HL-60 (cell line): ENCODE results near the gene TPCN2.

Experiments used
- DNase-seq, 2 experiments: peaks; one replicate each; pipeline ENCODE4 v3.0.0-alpha.2; 2010 to 2020; ENCODE audit warnings: low read depth in 1 of 2, low spot score in 1 of 2
- H3K27ac ChIP-seq: fragments of 250-450 bp; sonication (Bioruptor Pico); replicated peaks from 2 replicates; pipeline ENCODE4 v1.5.1; 2020; ENCODE audit warnings: mild to moderate bottlenecking, moderate library complexity
- H3K27me3 ChIP-seq: fragments of 250-450 bp; sonication (Bioruptor Pico); 2 replicates; pipeline ENCODE4 v1.5.1; 2021; ENCODE audit warnings: mild to moderate bottlenecking, moderate library complexity; ENCODE audit not compliant: insufficient read depth, poor library complexity, severe bottlenecking
- H3K4me3 ChIP-seq: replicated peaks from 2 replicates; pipeline ENCODE4 v1.5.1; 2011; ENCODE audit warnings: mild to moderate bottlenecking, control low read depth, low read length; ENCODE audit not compliant: insufficient read depth
- GABPA ChIP-seq: IDR thresholded peaks from 2 replicates; pipeline ENCODE4 v1.6.1; 2012; ENCODE audit warnings: low read depth
- POLR2AphosphoS5 ChIP-seq: IDR thresholded peaks from 2 replicates; pipeline ENCODE4 v1.6.1; 2012; ENCODE audit warnings: low read depth
- REST ChIP-seq: IDR thresholded peaks from 2 replicates; pipeline ENCODE4 v1.6.1; 2012; ENCODE audit warnings: low read depth; ENCODE audit not compliant: insufficient replicate concordance
- SPI1 ChIP-seq: IDR thresholded peaks from 2 replicates; pipeline ENCODE4 v1.6.1; 2012; ENCODE audit warnings: low read depth, mild to moderate bottlenecking, borderline replicate concordance
- TF ChIP-seq, protein P1 (sequence below): IDR thresholded peaks from one replicate; pipeline ENCODE4 v1.5.1; 2011; ENCODE audit warnings: low read length, control low read depth, inconsistent platforms; ENCODE audit not compliant: insufficient read depth

Gene TPCN2

DNA sequence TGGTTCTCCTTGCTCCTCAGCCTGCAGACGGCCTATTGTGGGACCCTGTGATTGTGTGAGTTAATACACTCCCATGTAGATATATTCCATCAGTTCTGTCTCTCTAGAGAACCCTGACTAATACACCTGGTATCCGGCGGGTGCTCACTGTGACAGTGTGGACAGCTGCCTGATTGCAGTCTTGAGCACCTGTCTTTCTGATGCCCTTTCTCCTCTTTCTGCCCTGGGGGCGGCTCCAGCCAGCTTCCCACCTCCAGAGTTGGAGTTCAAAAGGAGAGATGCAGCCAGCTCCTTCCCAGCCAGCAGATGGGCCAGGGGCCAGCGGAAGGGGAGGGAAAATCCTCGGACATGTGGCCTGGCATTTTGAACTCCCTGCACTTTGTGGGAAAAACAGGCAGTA, 122.0 kb downstream of the TPCN2 start:
- Histone ChIP-seq H3K4me3 (no peak overlapping the region), H3K27me3 (no peaks in the 10 kb centered on the region), H3K27ac (no peak overlapping the region)
- TF ChIP-seq GABPA (no peak), REST (no peak), SPI1 (no peak), POLR2AphosphoS5 (no peak)
- TF ChIP-seq, protein P1, sequence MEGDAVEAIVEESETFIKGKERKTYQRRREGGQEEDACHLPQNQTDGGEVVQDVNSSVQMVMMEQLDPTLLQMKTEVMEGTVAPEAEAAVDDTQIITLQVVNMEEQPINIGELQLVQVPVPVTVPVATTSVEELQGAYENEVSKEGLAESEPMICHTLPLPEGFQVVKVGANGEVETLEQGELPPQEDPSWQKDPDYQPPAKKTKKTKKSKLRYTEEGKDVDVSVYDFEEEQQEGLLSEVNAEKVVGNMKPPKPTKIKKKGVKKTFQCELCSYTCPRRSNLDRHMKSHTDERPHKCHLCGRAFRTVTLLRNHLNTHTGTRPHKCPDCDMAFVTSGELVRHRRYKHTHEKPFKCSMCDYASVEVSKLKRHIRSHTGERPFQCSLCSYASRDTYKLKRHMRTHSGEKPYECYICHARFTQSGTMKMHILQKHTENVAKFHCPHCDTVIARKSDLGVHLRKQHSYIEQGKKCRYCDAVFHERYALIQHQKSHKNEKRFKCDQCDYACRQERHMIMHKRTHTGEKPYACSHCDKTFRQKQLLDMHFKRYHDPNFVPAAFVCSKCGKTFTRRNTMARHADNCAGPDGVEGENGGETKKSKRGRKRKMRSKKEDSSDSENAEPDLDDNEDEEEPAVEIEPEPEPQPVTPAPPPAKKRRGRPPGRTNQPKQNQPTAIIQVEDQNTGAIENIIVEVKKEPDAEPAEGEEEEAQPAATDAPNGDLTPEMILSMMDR: no peak
- no peak for DNase-seq

DNA sequence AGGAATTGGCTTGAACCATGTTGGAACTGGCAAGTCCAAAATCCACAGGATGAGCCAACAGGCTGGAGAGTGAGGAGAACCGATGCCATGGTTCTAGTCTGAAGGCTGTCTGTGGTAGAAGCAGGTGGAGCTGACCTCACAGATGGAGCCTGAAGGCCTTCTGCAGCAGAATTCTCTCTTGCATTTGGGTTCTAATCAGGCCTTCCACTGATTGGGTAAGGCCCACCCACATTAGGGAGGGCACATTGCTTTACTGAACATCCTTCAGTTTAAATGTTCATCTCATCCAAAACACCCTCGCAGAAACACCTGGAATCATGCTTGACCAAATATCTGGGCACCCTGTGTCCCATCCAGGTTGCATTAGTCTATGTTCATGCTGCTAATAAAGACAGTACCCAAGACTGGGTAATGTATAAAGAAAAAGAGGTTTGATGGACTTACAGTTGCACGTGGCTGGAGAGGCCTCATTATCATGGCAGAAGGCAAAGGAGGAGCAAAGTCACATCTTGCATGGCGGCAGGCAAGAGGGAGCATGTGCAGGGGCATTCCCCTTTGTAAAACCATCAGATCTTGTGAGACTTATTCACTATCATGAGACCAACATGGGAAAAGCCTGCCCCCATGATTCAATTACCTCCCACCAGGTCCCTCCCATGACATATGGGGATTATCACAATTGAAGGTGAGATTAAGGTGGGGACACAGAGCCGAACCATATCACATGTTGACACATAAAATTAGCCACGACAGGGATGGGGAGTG, 122.9 kb downstream of the TPCN2 start:
- no peak for DNase-seq
- Histone ChIP-seq H3K27ac (no peak overlapping the region), H3K27me3 (no peaks in the 10 kb centered on the region), H3K4me3 (no peak overlapping the region)
- TF ChIP-seq, protein P1: no peak
- TF ChIP-seq SPI1 (no peak), REST (no peak), POLR2AphosphoS5 (no peak), GABPA (no peak)

DNA sequence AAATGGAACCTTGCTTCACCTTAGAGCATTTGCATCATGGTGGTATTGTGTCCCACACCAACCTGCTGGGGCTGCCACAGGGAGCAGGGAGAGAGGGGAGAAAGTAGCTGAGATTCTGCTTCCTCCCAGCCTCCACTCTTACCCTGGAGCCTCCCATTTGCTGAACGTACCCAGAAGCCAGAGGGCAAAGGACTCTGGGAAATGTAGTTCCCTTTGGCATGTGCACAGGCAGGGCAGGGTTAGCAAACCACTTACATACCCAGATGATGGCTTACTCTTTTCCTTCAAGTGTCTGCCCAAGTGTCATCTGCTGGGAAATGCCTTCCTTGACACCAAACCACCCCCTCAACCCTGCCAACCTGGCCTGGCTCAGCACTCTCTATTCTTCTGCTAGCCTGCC, 123.9 kb downstream of the TPCN2 start:
- no peak overlapping the region for H3K27ac ChIP-seq
- H3K4me3 ChIP-seq: no peak overlapping the region
- no peak for DNase-seq
- no peak for TF ChIP-seq POLR2AphosphoS5
- H3K27me3 ChIP-seq: no peaks in the 10 kb centered on the region

DNA sequence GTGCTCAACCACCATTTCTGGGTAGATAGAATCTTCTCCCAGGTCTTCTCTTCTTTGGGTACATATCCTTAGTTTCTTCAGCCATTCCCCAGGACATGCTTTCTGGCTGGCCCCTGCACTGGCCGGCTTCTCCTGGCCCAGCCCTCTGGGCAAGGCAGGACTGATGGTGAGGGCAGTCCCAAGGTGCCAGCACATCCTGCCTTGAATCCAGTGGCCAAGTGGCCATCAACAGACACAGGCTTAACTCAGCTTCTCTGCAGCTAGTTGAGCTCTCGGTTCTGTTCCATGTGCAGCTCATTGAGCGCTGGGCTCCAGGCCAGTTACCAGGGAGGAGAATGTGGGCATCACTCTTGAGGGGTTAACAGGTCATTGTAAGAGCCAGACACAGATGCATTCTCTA, 124.6 kb downstream of the TPCN2 start:
- Histone ChIP-seq H3K4me3 (no peak overlapping the region), H3K27me3 (no peaks in the 10 kb centered on the region), H3K27ac (no peak overlapping the region)
- TF ChIP-seq REST: no peak
- TF ChIP-seq SPI1: no peak
- TF ChIP-seq, protein P1: no peak
- no peak for DNase-seq
